ENCODE results near the gene STRADA. TPM values are rescaled to one million over a fixed set of nuclear protein-coding genes. Genes with fewer than 3 reads are reported as not detected.

Gene STRADA
- total RNA-seq, 4 donors from 2014 or later = 15.8 to 26.4 (median 19.3) TPM

DNA sequence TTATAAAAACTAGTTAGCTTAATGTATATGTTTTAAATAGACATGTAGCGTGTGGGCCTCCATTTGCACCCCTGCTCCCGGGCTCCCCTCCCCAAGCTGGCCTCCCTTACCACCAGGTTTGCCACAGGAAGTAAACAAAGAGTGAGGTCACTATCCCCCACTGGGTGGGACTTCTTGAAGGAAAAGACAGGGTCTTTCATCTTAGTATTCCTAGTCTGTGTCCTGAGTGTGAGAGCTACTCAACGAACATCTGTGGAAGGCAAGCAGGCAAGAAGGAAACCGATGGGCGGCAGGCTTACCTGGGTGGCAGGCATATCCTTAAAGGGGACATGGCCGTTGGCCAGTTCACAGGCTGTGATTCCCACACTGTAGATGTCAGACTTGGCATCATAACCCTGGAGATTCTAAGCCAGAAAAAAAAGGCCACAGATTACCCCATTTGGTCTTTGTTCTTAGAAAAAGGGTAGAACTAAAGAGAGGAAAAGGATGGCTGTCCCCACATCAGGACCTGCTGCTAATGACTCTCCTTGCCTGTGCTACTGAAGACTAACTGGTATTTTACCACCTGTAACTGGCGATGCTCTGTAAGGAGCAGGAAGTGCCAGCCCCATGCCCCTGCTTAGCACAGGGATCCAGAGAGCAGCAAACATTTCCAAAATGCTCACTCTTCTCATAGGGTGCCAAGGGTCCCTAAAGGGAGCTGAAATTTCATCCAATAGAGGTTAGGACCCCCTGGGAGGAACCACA lies 35.1 kb downstream of the STRADA start:
- WGBS, 2 donors = 87 to 89% methylated on average over 7 of the region's 7 CpGs
- TF ChIP-seq POLR2A (IDR thresholded peaks at IDR 0.05) = no peak
- TF ChIP-seq, protein P1, sequence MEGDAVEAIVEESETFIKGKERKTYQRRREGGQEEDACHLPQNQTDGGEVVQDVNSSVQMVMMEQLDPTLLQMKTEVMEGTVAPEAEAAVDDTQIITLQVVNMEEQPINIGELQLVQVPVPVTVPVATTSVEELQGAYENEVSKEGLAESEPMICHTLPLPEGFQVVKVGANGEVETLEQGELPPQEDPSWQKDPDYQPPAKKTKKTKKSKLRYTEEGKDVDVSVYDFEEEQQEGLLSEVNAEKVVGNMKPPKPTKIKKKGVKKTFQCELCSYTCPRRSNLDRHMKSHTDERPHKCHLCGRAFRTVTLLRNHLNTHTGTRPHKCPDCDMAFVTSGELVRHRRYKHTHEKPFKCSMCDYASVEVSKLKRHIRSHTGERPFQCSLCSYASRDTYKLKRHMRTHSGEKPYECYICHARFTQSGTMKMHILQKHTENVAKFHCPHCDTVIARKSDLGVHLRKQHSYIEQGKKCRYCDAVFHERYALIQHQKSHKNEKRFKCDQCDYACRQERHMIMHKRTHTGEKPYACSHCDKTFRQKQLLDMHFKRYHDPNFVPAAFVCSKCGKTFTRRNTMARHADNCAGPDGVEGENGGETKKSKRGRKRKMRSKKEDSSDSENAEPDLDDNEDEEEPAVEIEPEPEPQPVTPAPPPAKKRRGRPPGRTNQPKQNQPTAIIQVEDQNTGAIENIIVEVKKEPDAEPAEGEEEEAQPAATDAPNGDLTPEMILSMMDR (IDR thresholded peaks at IDR 0.05) = no peak

DNA sequence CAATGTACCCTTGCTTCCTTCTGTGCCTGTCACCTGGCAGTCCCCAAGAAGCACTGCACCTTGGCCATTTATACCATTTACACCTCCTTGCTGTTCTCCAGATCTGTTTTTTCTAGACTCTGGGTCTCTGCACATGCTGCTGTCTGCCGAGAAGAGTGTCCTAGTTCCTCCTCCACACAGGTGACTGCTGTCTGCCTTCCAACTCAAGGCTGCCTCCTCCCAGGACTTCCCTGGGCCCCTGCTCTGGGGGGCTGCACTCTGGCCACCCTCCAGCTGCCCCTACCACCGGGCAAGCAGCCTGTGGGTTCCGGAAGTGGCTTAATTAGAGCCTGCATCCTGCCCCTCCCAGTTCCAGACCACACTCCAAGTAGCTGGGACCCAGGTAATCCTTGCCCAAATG lies 35.9 kb downstream of the STRADA start:
- DNase-seq (ENCODE audit: low spot score in 2 of 2) = no peak
- intact Hi-C loops (cut with DNase I; ENCODE audit: low total_unique reads) = no loop called here
- H3K4me3 ChIP-seq (ENCODE audit: low read depth, poor library complexity, severe bottlenecking) = no peak overlapping the region
- WGBS, 2 donors = 70 to 71% methylated on average over 3 of the region's 3 CpGs
- TF ChIP-seq, protein P1 (IDR thresholded peaks at IDR 0.05) = no peak
- no peak for TF ChIP-seq POLR2A (IDR thresholded peaks at IDR 0.05)

More for the DNA sequence above, 35.1 kb downstream of the STRADA start:
- intact Hi-C loops (cut with DNase I; ENCODE audit: low total_unique reads) = no loop called here
- DNase-seq (ENCODE audit: low spot score in 2 of 2) = no peak
- no peak overlapping the region for H3K4me3 ChIP-seq (ENCODE audit: low read depth, poor library complexity, severe bottlenecking)

DNA sequence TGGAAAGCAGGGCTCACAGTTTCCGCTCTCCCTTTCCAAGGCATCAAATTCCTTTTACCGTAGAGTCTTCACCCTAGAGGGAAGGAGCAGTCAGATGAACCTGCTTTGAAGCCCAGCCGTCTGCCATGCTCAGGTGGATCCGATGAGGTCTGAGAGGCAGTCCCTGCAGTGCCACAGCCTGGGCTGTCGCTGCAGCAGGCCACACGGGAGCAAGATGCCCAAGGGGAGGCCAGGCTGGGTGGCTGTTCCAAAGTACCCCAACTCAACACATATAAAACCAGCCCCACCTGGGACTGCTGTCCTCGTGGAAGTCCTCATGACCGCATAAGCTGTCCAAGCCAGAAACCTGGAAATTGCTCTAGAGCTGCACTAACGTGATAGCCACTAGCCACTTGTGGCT lies 36.8 kb downstream of the STRADA start:
- TF ChIP-seq POLR2A (IDR thresholded peaks at IDR 0.05) = no peak
- TF ChIP-seq, protein P1 (IDR thresholded peaks at IDR 0.05) = no peak
- 81 to 89% methylated on average over 9 of the region's 9 CpGs for WGBS, 2 donors
- no peak overlapping the region for H3K4me3 ChIP-seq (ENCODE audit: low read depth, poor library complexity, severe bottlenecking)
- DNase-seq (ENCODE audit: low spot score in 2 of 2) = no peak
- intact Hi-C loops (cut with DNase I; ENCODE audit: low total_unique reads) = no loop called here

DNA sequence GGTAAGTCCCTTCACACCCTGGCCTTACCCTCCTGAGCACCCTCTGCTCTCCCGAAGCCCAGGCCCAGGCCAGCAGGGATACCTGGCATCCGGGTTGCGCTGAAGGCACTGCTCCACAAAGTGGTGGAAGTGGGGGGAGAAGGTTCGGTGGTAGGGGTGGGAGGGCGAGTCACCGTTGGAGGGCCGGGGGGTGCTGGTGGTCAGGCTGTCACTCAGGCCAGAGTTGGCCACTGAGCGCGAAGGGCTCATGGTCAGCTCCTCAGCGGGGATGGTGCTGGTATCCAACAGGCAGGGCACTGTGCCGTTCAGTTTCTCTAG lies 37.4 kb downstream of the STRADA start:
- WGBS, 2 donors = 88 to 92% methylated on average over 10 to 11 of the region's 11 CpGs
- no peak for DNase-seq (ENCODE audit: low spot score in 2 of 2)
- intact Hi-C loops (cut with DNase I; ENCODE audit: low total_unique reads) = no loop called here
- no peak overlapping the region for H3K4me3 ChIP-seq (ENCODE audit: low read depth, poor library complexity, severe bottlenecking)
- no peak for TF ChIP-seq POLR2A (IDR thresholded peaks at IDR 0.05)
- TF ChIP-seq, protein P1 (IDR thresholded peaks at IDR 0.05) = no peak

DNA sequence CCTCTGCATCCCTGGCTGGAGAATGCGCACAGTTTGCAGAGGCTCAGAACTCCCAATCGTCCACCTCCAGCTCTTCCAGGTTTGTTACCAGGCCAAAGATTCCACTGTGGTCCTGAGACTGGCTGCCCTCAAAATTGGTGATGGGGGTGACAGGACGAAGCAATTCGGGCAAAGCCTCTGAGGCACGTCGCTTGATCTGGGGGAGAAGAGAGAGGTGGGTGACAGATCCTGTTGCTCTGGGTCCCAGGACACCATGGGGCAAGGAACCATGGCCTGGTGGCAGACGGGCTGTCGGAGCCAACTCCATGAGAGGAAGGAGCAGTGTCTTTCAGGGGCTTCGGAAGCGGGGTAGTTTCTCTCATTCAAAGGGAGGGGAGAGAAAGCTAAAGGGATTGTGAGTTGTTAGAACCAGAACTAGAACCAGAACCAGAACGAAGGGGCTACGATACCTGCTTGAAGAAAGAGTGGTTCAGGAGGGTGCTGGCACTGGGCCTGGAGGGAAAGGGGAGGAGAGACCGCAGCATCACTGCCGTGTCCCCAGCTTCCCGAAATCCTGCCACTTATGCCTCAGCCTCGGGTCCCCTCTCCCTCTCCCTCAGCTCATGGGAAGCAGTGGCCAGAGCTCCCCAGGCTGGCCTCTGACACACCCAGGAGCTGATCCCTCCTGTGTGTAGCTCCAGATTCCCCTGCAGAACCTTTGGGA lies 37.9 kb downstream of the STRADA start:
- 87 to 94% methylated on average over 16 of the region's 16 CpGs for WGBS, 2 donors
- no peak for DNase-seq (ENCODE audit: low spot score in 2 of 2)
- no peak for TF ChIP-seq POLR2A (IDR thresholded peaks at IDR 0.05)
- TF ChIP-seq, protein P1 (IDR thresholded peaks at IDR 0.05) = no peak
- intact Hi-C loops (cut with DNase I; ENCODE audit: low total_unique reads) = no loop called here
- no peak overlapping the region for H3K4me3 ChIP-seq (ENCODE audit: low read depth, poor library complexity, severe bottlenecking)
